SK-N-SH treated with all-trans-retinoic acid at 6 μM for 48 hours (cell line): ENCODE data around the gene WDR5.

Source experiments
- CSDC2 ChIP-seq: fragments of 250-450 bp; sonication (Bioruptor Pico); IDR thresholded peaks from 2 replicates; pipeline ENCODE4 v1.5.0; 2020; ENCODE audit warnings: mild to moderate bottlenecking, moderate library complexity
- ESRRG ChIP-seq: fragments of 250-450 bp; sonication (Bioruptor Pico); IDR thresholded peaks from 2 replicates; pipeline ENCODE4 v1.6.1; 2021; ENCODE audit warnings: mild to moderate bottlenecking
- GLIS3 ChIP-seq: fragments of 250-450 bp; sonication (Bioruptor Pico); IDR thresholded peaks from 2 replicates; pipeline ENCODE4 v1.5.0; 2020; ENCODE audit warnings: mild to moderate bottlenecking, moderate library complexity
- ISL1 ChIP-seq: fragments of 250-450 bp; sonication (Bioruptor Pico); IDR thresholded peaks from 2 replicates; pipeline ENCODE4 v2.1.2; 2022; ENCODE audit warnings: mild to moderate bottlenecking, moderate library complexity
- PPARA ChIP-seq: fragments of 250-450 bp; sonication (Bioruptor Pico); IDR thresholded peaks from 2 replicates; pipeline ENCODE4 v1.5.0; 2020; ENCODE audit warnings: mild to moderate bottlenecking, borderline replicate concordance
- ZC3H10 ChIP-seq: fragments of 250-450 bp; sonication (Bioruptor Pico); IDR thresholded peaks from 2 replicates; pipeline ENCODE4 v1.5.1; 2021; ENCODE audit warnings: mild to moderate bottlenecking, moderate library complexity
- TF ChIP-seq, protein P1 (sequence below): fragments of 250-450 bp; sonication (Bioruptor Pico); IDR thresholded peaks from 2 replicates; pipeline ENCODE4 v1.8.0; 2020; ENCODE audit warnings: mild to moderate bottlenecking, moderate library complexity, borderline replicate concordance
- TF ChIP-seq, protein P2 (sequence below): fragments of 250-450 bp; sonication (Bioruptor Pico); IDR thresholded peaks from 2 replicates; pipeline ENCODE4 v1.5.1; 2020; ENCODE audit warnings: low read depth, mild to moderate bottlenecking, moderate library complexity
- TF ChIP-seq, protein P3 (sequence below): fragments of 250-450 bp; sonication (Bioruptor Pico); IDR thresholded peaks from 2 replicates; pipeline ENCODE4 v1.5.0; 2020; ENCODE audit warnings: mild to moderate bottlenecking, moderate library complexity
- TF ChIP-seq, protein P4 (sequence below): fragments of 250-450 bp; sonication (Bioruptor Pico); IDR thresholded peaks from 2 replicates; pipeline ENCODE4 v1.5.1; 2021; ENCODE audit warnings: mild to moderate bottlenecking, moderate library complexity

DNA sequence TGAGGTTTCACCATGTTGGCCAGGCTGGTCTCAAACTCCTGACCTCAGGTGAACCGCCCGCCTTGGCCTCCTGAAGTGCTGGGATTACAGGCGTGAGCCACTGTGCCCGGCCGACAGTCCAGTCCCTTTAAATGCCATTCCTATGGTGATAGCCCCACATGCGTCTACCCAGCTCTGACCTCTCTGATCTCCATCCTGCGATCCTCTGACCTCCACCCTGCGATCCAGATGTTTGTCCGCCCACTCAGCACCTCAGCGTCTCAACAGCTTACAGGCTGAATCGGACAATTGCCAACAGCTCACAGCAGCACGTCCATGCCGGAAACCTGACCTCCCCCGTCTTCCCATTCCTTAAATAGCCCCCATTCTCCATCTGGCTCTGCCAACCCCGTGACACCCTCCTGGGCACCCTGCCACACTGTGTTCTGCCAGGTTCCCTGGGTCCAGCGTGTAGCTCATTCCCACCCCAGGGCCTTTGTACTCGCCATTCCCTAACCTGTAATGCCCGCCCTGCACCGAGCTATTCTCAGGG is 72.5 kb downstream of the WDR5 start:
- TF ChIP-seq, protein P1, sequence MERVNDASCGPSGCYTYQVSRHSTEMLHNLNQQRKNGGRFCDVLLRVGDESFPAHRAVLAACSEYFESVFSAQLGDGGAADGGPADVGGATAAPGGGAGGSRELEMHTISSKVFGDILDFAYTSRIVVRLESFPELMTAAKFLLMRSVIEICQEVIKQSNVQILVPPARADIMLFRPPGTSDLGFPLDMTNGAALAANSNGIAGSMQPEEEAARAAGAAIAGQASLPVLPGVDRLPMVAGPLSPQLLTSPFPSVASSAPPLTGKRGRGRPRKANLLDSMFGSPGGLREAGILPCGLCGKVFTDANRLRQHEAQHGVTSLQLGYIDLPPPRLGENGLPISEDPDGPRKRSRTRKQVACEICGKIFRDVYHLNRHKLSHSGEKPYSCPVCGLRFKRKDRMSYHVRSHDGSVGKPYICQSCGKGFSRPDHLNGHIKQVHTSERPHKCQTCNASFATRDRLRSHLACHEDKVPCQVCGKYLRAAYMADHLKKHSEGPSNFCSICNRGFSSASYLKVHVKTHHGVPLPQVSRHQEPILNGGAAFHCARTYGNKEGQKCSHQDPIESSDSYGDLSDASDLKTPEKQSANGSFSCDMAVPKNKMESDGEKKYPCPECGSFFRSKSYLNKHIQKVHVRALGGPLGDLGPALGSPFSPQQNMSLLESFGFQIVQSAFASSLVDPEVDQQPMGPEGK (CRISPR knock-in tag), result no peak
- TF ChIP-seq GLIS3 (no peak), ESRRG (CRISPR knock-in tag) (no peak), CSDC2 (CRISPR knock-in tag) (no peak), ZC3H10 (CRISPR knock-in tag) (no peak), ISL1 (CRISPR knock-in tag) (no peak), PPARA (no peak)
- TF ChIP-seq, protein P2, sequence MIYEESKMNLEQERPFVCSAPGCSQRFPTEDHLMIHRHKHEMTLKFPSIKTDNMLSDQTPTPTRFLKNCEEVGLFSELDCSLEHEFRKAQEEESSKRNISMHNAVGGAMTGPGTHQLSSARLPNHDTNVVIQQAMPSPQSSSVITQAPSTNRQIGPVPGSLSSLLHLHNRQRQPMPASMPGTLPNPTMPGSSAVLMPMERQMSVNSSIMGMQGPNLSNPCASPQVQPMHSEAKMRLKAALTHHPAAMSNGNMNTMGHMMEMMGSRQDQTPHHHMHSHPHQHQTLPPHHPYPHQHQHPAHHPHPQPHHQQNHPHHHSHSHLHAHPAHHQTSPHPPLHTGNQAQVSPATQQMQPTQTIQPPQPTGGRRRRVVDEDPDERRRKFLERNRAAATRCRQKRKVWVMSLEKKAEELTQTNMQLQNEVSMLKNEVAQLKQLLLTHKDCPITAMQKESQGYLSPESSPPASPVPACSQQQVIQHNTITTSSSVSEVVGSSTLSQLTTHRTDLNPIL (CRISPR knock-in tag), result no peak
- TF ChIP-seq, protein P3, sequence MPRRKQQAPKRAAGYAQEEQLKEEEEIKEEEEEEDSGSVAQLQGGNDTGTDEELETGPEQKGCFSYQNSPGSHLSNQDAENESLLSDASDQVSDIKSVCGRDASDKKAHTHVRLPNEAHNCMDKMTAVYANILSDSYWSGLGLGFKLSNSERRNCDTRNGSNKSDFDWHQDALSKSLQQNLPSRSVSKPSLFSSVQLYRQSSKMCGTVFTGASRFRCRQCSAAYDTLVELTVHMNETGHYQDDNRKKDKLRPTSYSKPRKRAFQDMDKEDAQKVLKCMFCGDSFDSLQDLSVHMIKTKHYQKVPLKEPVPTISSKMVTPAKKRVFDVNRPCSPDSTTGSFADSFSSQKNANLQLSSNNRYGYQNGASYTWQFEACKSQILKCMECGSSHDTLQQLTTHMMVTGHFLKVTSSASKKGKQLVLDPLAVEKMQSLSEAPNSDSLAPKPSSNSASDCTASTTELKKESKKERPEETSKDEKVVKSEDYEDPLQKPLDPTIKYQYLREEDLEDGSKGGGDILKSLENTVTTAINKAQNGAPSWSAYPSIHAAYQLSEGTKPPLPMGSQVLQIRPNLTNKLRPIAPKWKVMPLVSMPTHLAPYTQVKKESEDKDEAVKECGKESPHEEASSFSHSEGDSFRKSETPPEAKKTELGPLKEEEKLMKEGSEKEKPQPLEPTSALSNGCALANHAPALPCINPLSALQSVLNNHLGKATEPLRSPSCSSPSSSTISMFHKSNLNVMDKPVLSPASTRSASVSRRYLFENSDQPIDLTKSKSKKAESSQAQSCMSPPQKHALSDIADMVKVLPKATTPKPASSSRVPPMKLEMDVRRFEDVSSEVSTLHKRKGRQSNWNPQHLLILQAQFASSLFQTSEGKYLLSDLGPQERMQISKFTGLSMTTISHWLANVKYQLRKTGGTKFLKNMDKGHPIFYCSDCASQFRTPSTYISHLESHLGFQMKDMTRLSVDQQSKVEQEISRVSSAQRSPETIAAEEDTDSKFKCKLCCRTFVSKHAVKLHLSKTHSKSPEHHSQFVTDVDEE (CRISPR knock-in tag), result no peak
- TF ChIP-seq, protein P4, sequence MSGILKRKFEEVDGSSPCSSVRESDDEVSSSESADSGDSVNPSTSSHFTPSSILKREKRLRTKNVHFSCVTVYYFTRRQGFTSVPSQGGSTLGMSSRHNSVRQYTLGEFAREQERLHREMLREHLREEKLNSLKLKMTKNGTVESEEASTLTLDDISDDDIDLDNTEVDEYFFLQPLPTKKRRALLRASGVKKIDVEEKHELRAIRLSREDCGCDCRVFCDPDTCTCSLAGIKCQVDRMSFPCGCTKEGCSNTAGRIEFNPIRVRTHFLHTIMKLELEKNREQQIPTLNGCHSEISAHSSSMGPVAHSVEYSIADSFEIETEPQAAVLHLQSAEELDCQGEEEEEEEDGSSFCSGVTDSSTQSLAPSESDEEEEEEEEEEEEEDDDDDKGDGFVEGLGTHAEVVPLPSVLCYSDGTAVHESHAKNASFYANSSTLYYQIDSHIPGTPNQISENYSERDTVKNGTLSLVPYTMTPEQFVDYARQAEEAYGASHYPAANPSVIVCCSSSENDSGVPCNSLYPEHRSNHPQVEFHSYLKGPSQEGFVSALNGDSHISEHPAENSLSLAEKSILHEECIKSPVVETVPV (CRISPR knock-in tag), result no peak
